ENCODE data around the gene KCNAB1. TPM values are rescaled to one million over a fixed set of nuclear protein-coding genes. Genes with fewer than 3 reads are reported as not detected.

KCNAB1 gene
- total RNA-seq, 4 donors from 2014 or later = 4.2 to 11.4 (median 7.8) TPM

GRCh38 chr3:156201411-156202405, 81.3 kb downstream of the KCNAB1 start:
- WGBS, 2 donors = 89 to 95% methylated on average over 8 of the region's 8 CpGs
- Histone ChIP-seq H3K27me3 (no peaks in the 10 kb centered on the region), H3K36me3 (no peaks in the 10 kb centered on the region), H3K27ac (no peak overlapping the region), H3K4me1 (no peaks in the 10 kb centered on the region), H3K4me3 (no peak overlapping the region), H3K9me3 (no peaks in the 10 kb centered on the region)
- DNase-seq (ENCODE audit: low spot score in 2 of 2) = no peak
- TF ChIP-seq POLR2A (IDR thresholded peaks at IDR 0.05) (no peak), EP300 (IDR thresholded peaks at IDR 0.05) (no peak), CTCF (IDR thresholded peaks at IDR 0.05) (no peak)

- H3K36me3 ChIP-seq = no peaks in the 10 kb centered on the region
- H3K4me1 ChIP-seq = no peaks in the 10 kb centered on the region
- no peak overlapping the region for H3K27ac ChIP-seq
- TF ChIP-seq CTCF (IDR thresholded peaks at IDR 0.05) = no peak
- no peak for TF ChIP-seq EP300 (IDR thresholded peaks at IDR 0.05)
- no peak for TF ChIP-seq POLR2A (IDR thresholded peaks at IDR 0.05)
- DNase-seq (ENCODE audit: low spot score in 2 of 2) = no peak
- no peak overlapping the region for H3K4me3 ChIP-seq
- no peaks in the 10 kb centered on the region for H3K9me3 ChIP-seq
- no peaks in the 10 kb centered on the region for H3K27me3 ChIP-seq
Observed at GRCh38 chr3:156206157-156206556, 85.8 kb downstream of the KCNAB1 start.

GRCh38 chr3:156207802-156208685, 87.7 kb downstream of the KCNAB1 start:
- H3K4me3 ChIP-seq = no peak overlapping the region
- no peak for DNase-seq (ENCODE audit: low spot score in 2 of 2)
- TF ChIP-seq CTCF (IDR thresholded peaks at IDR 0.05) (no peak), EP300 (IDR thresholded peaks at IDR 0.05) (no peak), POLR2A (IDR thresholded peaks at IDR 0.05) (no peak)
- no peak overlapping the region for H3K27ac ChIP-seq
- H3K27me3 ChIP-seq = no peaks in the 10 kb centered on the region
- 62 to 72% methylated on average over 4 of the region's 4 CpGs for WGBS, 2 donors
- no peaks in the 10 kb centered on the region for H3K9me3 ChIP-seq
- H3K36me3 ChIP-seq = no peaks in the 10 kb centered on the region
- H3K4me1 ChIP-seq = no peaks in the 10 kb centered on the region

GRCh38 chr3:156209631-156210335, 89.4 kb downstream of the KCNAB1 start:
- Histone ChIP-seq H3K4me1 (no peaks in the 10 kb centered on the region), H3K9me3 (no peaks in the 10 kb centered on the region), H3K36me3 (no peaks in the 10 kb centered on the region), H3K27me3 (no peaks in the 10 kb centered on the region), H3K27ac (no peak overlapping the region), H3K4me3 (no peak overlapping the region)
- WGBS, 2 donors = 83 to 85% methylated on average over 4 of the region's 4 CpGs
- DNase-seq (ENCODE audit: low spot score in 2 of 2) = no peak
- TF ChIP-seq CTCF (IDR thresholded peaks at IDR 0.05) (no peak), POLR2A (IDR thresholded peaks at IDR 0.05) (no peak), EP300 (IDR thresholded peaks at IDR 0.05) (no peak)

Measured in tibial nerve (tissue), 4 donors.